CD14-positive monocyte (primary cell): ENCODE measurements around the gene GALNT6. TPM values are rescaled to one million over a fixed set of nuclear protein-coding genes. Genes with fewer than 3 reads are reported as not detected.

Experiments used
- DNase-seq, 3 donors: peaks; one replicate each; pipeline ENCODE4 v3.0.0-alpha.2; 2011 to 2022
- H2AFZ ChIP-seq: 2 replicates; pipeline ENCODE4 v1.6.0; 2012; ENCODE audit warnings: mild to moderate bottlenecking, low read depth, low read length, inconsistent platforms; ENCODE audit not compliant: insufficient read depth, poor library complexity, severe bottlenecking
- H3K27ac ChIP-seq, 2 donors: 1 replicate in 1 of 2; 2 replicates in 1 of 2; pipeline ENCODE4 v1.5.1; 2012 to 2013; ENCODE audit warnings: low read length in 2 of 2, control low read depth in 1 of 2, inconsistent platforms in 1 of 2, low read depth in 1 of 2, mild to moderate bottlenecking in 1 of 2
- H3K27me3 ChIP-seq, 2 donors: one replicate each; pipeline versions ENCODE4 v1.6.0 to v1.6.1; 2011 to 2013; ENCODE audit warnings: low read length in 2 of 2; ENCODE audit not compliant: control insufficient read depth in 2 of 2, insufficient read depth in 2 of 2
- H3K36me3 ChIP-seq, 2 donors: replicated peaks in 1 of 2; 1 replicate in 1 of 2; 2 replicates in 1 of 2; pipeline versions ENCODE4 v1.5.1 to v1.6.1; 2012 to 2013; ENCODE audit warnings: low read length in 2 of 2, control low read depth in 1 of 2, inconsistent platforms in 1 of 2, mild to moderate bottlenecking in 1 of 2; ENCODE audit not compliant: insufficient read depth in 2 of 2, control insufficient read depth in 1 of 2
- H3K4me1 ChIP-seq, 2 donors: 1 replicate in 1 of 2; 2 replicates in 1 of 2; pipeline versions ENCODE4 v1.5.1 to v1.6.1; 2012 to 2013; ENCODE audit warnings: low read length in 2 of 2, control low read depth in 1 of 2, inconsistent platforms in 1 of 2, mild to moderate bottlenecking in 1 of 2, moderate library complexity in 1 of 2; ENCODE audit not compliant: insufficient read depth in 2 of 2, control insufficient read depth in 1 of 2
- H3K4me2 ChIP-seq: replicated peaks from 2 replicates; pipeline ENCODE3; 2012; ENCODE audit warnings: low read length, moderate library complexity, mild to moderate bottlenecking; ENCODE audit not compliant: poor library complexity, severe bottlenecking; ENCODE audit errors: extremely low read depth
- H3K4me3 ChIP-seq, 3 experiments: fragments of 200-600 bp in 1 of 3; sonication (generic) in 1 of 3; replicated peaks in 1 of 3; 1 replicate in 2 of 3; 2 replicates in 1 of 3; pipeline ENCODE4 v1.5.1; 2011 to 2013; ENCODE audit warnings: low read length in 3 of 3, mild to moderate bottlenecking in 3 of 3, control low read depth in 2 of 3, low read depth in 2 of 3, inconsistent platforms in 1 of 3, moderate library complexity in 1 of 3
- H3K79me2 ChIP-seq: 2 replicates; pipeline ENCODE4 v1.6.0; 2012; ENCODE audit warnings: mild to moderate bottlenecking, control low read depth, inconsistent platforms, low read length, moderate library complexity; ENCODE audit not compliant: insufficient read depth
- H3K9ac ChIP-seq: 2 replicates; pipeline ENCODE4 v1.6.0; 2017; ENCODE audit warnings: low read length, mild to moderate bottlenecking; ENCODE audit not compliant: insufficient read depth, poor library complexity, severe bottlenecking
- H3K9me3 ChIP-seq, 2 donors: replicated peaks in 1 of 2; 1 replicate in 1 of 2; 2 replicates in 1 of 2; pipeline versions ENCODE4 v1.5.1 to v1.6.1; 2012 to 2013; ENCODE audit warnings: low read length in 2 of 2, control low read depth in 1 of 2; ENCODE audit not compliant: control insufficient read depth in 1 of 2, insufficient read depth in 1 of 2
- H4K20me1 ChIP-seq: 2 replicates; pipeline ENCODE4 v1.6.0; 2012; ENCODE audit warnings: mild to moderate bottlenecking, low read length, control low read depth, moderate library complexity; ENCODE audit not compliant: insufficient read depth
- H3K27ac Mint-ChIP-seq, 7 donors: one replicate each; pipeline ENCODE4 v1.8.0; 2020; ENCODE audit warnings: mild to moderate bottlenecking in 7 of 7, mixed read lengths in 7 of 7, moderate library complexity in 6 of 7, inconsistent platforms in 2 of 7
- H3K27me3 Mint-ChIP-seq, 3 donors: one replicate each; pipeline ENCODE4 v1.8.0; 2021 to 2022; ENCODE audit warnings: low read depth in 3 of 3, mild to moderate bottlenecking in 3 of 3, mixed read lengths in 3 of 3, moderate library complexity in 3 of 3, inconsistent platforms in 1 of 3
- H3K36me3 Mint-ChIP-seq, 2 donors: one replicate each; pipeline ENCODE4 v1.8.0; 2020; ENCODE audit warnings: mixed read lengths in 2 of 2, inconsistent platforms in 1 of 2, mild to moderate bottlenecking in 1 of 2
- H3K4me1 Mint-ChIP-seq: one replicate; pipeline ENCODE4 v1.8.0; 2020; ENCODE audit warnings: mild to moderate bottlenecking, mixed read lengths
- H3K4me3 Mint-ChIP-seq, 2 donors: one replicate each; pipeline ENCODE4 v1.8.0; 2020; ENCODE audit warnings: mild to moderate bottlenecking in 2 of 2, mixed read lengths in 2 of 2, moderate library complexity in 1 of 2
- H3K9me3 Mint-ChIP-seq, 7 donors: one replicate each; pipeline ENCODE4 v1.8.0; 2020 to 2022; ENCODE audit warnings: mixed read lengths in 7 of 7, mild to moderate bottlenecking in 6 of 7, moderate library complexity in 6 of 7, inconsistent platforms in 2 of 7
- CTCF ChIP-seq: fragments of 200-600 bp; IDR thresholded peaks from one replicate; pipeline ENCODE4 v1.8.0; 2022; ENCODE audit warnings: antibody characterized with exemption, mild to moderate bottlenecking
- WGBS: methylation state at CpG from one replicate; pipeline ENCODE4 v1.1.5; 2013; ENCODE audit warnings: missing lambda C conversion rate; ENCODE audit not compliant: insufficient coverage; 5-methylcytosine and 5-hydroxymethylcytosine counted together
- intact Hi-C, 2 donors: fragments of 100-400 bp; cut with micrococcal nuclease; formaldehyde crosslinking; loops; one replicate each; pipeline versions ENCODE4 v1.15.0 to v1.15.1; 2023
- polyA plus RNA-seq, 3 donors: library from polyadenylated mRNA; depleted of rRNA in 1 of 3; unstranded in 2 of 3; stranded (reverse) in 1 of 3; fragments of 300-500 nt in 2 of 3; fragments of >200 nt in 1 of 3; fragmentation: Illumina TruSeq in 2 of 3; gene quantifications; 1 replicate in 2 of 3; 2 replicates in 1 of 3; pipeline ENCODE4 v1.2.3, GENCODE V29; 2012 to 2021

The GALNT6 gene
- polyA plus RNA-seq, 3 donors, result 3.2 to 12.9 (median 10.4) TPM

DNA sequence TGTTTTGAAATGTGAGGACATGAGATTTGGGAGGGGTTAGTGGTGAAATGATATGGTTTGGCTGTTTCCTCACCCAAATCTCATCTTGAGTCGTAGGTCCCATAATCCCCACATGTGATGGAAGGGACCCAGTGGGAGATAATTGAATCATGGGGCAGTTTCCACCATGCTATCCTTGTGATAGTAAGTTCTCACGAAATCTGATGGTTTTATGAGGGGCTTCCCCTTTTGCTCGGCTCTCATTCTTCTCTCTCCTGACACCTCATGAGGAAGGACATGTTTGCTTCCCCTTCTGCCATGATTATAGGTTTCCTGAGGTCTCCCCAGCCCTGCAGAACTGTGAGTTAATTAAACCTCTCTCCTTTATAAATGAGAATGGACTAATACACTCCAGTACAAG, 18.0 kb downstream of the GALNT6 start:
- Mint-ChIP-seq H3K4me1 (peaks cover 26% of the 10 kb centered on the region), H3K27ac (peak overlapping the region in 6 of 7 donors; percentile 27 to 81 (median 64)), H3K9me3 (peaks cover 0 to 16% (median 9%) of the 10 kb centered on the region in 7 donors), H3K27me3 (peaks cover 0 to 7% (median 0%) of the 10 kb centered on the region in 3 donors), H3K4me3 (no peak overlapping the region), H3K36me3 (peaks cover 75 to 85% of the 10 kb centered on the region in 2 donors)
- no CpG with 5 or more reads among the region's 3 CpGs for WGBS
- Histone ChIP-seq H3K4me1 (peaks cover 18 to 23% of the 10 kb centered on the region in 2 donors), H3K9me3 (no peaks in the 10 kb centered on the region), H3K79me2 (no peaks in the 10 kb centered on the region), H3K4me2 (no peak overlapping the region), H3K27me3 (no peaks in the 10 kb centered on the region), H3K36me3 (peaks cover 30 to 74% of the 10 kb centered on the region in 2 donors), H4K20me1 (peaks cover 8% of the 10 kb centered on the region), H3K4me3 (no peak overlapping the region), H3K9ac (no peak overlapping the region), H3K27ac (no peak overlapping the region), H2AFZ (no peak overlapping the region)
- intact Hi-C loops, result no loop called here
- peak; percentile 54 to 85 (median 77) for DNase-seq
- no peak for TF ChIP-seq CTCF

GRCh38 chr12:51372021-51372420, 19.2 kb downstream of the GALNT6 start:
- H4K20me1 ChIP-seq, result peaks cover 8% of the 10 kb centered on the region
- intact Hi-C loops, result no loop called here
- Mint-ChIP-seq H3K27ac (peak overlapping the region in 3 of 7 donors; percentile 5 to 48 (median 28)), H3K27me3 (peaks cover 0 to 6% (median 0%) of the 10 kb centered on the region in 3 donors), H3K9me3 (peaks cover 0 to 16% (median 9%) of the 10 kb centered on the region in 7 donors), H3K4me1 (peaks cover 26% of the 10 kb centered on the region), H3K4me3 (no peak overlapping the region), H3K36me3 (peaks cover 73 to 83% of the 10 kb centered on the region in 2 donors)
- H3K4me1 ChIP-seq, result peaks cover 18 to 23% of the 10 kb centered on the region in 2 donors
- peaks cover 18 to 67% of the 10 kb centered on the region in 2 donors for H3K36me3 ChIP-seq
- no peak overlapping the region for H3K9ac ChIP-seq
- H3K4me2 ChIP-seq, result no peak overlapping the region
- H3K27me3 ChIP-seq, result no peaks in the 10 kb centered on the region
- H3K9me3 ChIP-seq, result no peaks in the 10 kb centered on the region
- no peak for DNase-seq
- H3K4me3 ChIP-seq, result no peak overlapping the region
- TF ChIP-seq CTCF, result no peak
- no peaks in the 10 kb centered on the region for H3K79me2 ChIP-seq
- WGBS, result 86% methylated on average over 1 of the region's 2 CpGs
- no peak overlapping the region for H3K27ac ChIP-seq
- H2AFZ ChIP-seq, result no peak overlapping the region
